Measurements from ENCODE around the gene CCDC195. TPM values are rescaled to one million over a fixed set of nuclear protein-coding genes. Genes with fewer than 3 reads are reported as not detected.

The CCDC195 gene
- total RNA-seq, 1 experiment from 2014 or later: not detected

- Histone ChIP-seq H2BK20ac (ENCODE audit: low read depth, low read length, poor library complexity, severe bottlenecking) (no peak overlapping the region), H3T11ph (ENCODE audit: low read length) (no peak overlapping the region), H3K27ac (ENCODE audit: insufficient read length, low read depth, low read length) (no peak overlapping the region), H4K20me1 (ENCODE audit: control insufficient read depth, insufficient read depth, insufficient read length) (no peaks in the 10 kb centered on the region), H3K9ac (ENCODE audit: extremely low read depth, insufficient read length, low read length) (no peak overlapping the region), H2BK15ac (ENCODE audit: low read depth, low read length) (no peak overlapping the region), H3K27me3 (ENCODE audit: insufficient read depth, low read length) (no peaks in the 10 kb centered on the region), H3K14ac (ENCODE audit: insufficient read depth, low read length) (no peak overlapping the region), H3K4ac (ENCODE audit: low read depth, low read length) (no peak overlapping the region), H2BK120ac (ENCODE audit: low read depth, low read length, poor library complexity, severe bottlenecking) (no peak overlapping the region), H3K9me3 (ENCODE audit: control insufficient read depth, low read depth, low read length) (no peaks in the 10 kb centered on the region), H3K18ac (ENCODE audit: insufficient read length, low read depth, low read length) (no peak overlapping the region), H3K23me2 (ENCODE audit: insufficient read length, low read depth, low read length, poor library complexity, severe bottlenecking) (no peaks in the 10 kb centered on the region), H4K8ac (replicated peaks; ENCODE audit: insufficient read length, low read depth, low read length) (no peak overlapping the region), H2BK5ac (ENCODE audit: insufficient read length, low read length) (no peak overlapping the region), H3K4me2 (ENCODE audit: insufficient read depth, insufficient read length, low read length) (no peak overlapping the region), H3K79me1 (ENCODE audit: insufficient read depth, low read depth, low read length, poor library complexity, severe bottlenecking) (no peaks in the 10 kb centered on the region), H4K5ac (ENCODE audit: insufficient read length, low read depth, low read length) (no peak overlapping the region), H2AK5ac (ENCODE audit: insufficient read length, low read length) (no peak overlapping the region), H2AFZ (ENCODE audit: low read length) (no peak overlapping the region), H3K23ac (ENCODE audit: insufficient read length, low read depth, low read length) (no peak overlapping the region), H2BK12ac (ENCODE audit: insufficient read length, low read depth, low read length) (no peak overlapping the region), H3K56ac (ENCODE audit: insufficient read length, low read depth, low read length) (no peak overlapping the region), H4K91ac (ENCODE audit: insufficient read length, low read depth, low read length) (no peak overlapping the region), H3K79me2 (ENCODE audit: insufficient read depth, low read length) (no peaks in the 10 kb centered on the region), H3K4me1 (ENCODE audit: insufficient read depth, low read length) (no peaks in the 10 kb centered on the region)
- WGBS (ENCODE audit: extremely low coverage, insufficient read length, low lambda C conversion rate): no CpG with 5 or more reads among the region's 2 CpGs
- Mint-ChIP-seq H3K36me3 (ENCODE audit: insufficient read depth in 1 of 3, low read depth in 3 of 3) (no peaks in the 10 kb centered on the region), H3K9me3 (no peaks in the 10 kb centered on the region), H3K27ac (no peak overlapping the region), H3K4me3 (no peak overlapping the region), H3K27me3 (ENCODE audit: low read depth) (no peaks in the 10 kb centered on the region), H3K4me1 (no peaks in the 10 kb centered on the region)
- TF ChIP-seq CTCF (conservative IDR thresholded peaks at IDR 0.05): no peak
- no peak for DNase-seq
These were observed 27.2 kb downstream of the CCDC195 start for GRCh38 chr2:224688997-224689396.

Measured in H9 (cell line).